B cell (primary cell): ENCODE measurements around the gene BUB3. TPM values are rescaled to one million over a fixed set of nuclear protein-coding genes. Genes with fewer than 3 reads are reported as not detected.

Experiments used
- ATAC-seq: fragments of 200-7000 bp; cut with Tn5 transposase; one replicate; pipeline ENCODE4 v1.10.0; 2021; ENCODE audit warnings: low read depth, mild to moderate bottlenecking, moderate number of reproducible peaks, moderate library complexity
- CTCF ChIA-PET: fragments of 350-600 bp; sonication (Branson Sonifier 250); formaldehyde crosslinking; loops from one replicate; lab custom pipeline; 2021; ENCODE audit warnings: antibody characterized with exemption, inconsistent platforms; lab: Charles Lee
- POLR2A ChIA-PET: fragments of 350-600 bp; sonication (Branson Sonifier 250); formaldehyde crosslinking; loops from one replicate; lab custom pipeline; 2021; ENCODE audit warnings: antibody characterized with exemption; lab: Charles Lee
- DNase-seq: peaks from one replicate; pipeline ENCODE4 v3.0.0; 2013
- H2AFZ ChIP-seq: 2 replicates; pipeline ENCODE4 v1.6.1; 2012; ENCODE audit warnings: mild to moderate bottlenecking, low read depth, low read length; ENCODE audit not compliant: insufficient read depth, poor library complexity, severe bottlenecking
- H3K27ac ChIP-seq, 2 donors: 1 replicate in 1 of 2; 2 replicates in 1 of 2; pipeline ENCODE4 v1.5.1; 2012 to 2013; ENCODE audit warnings: low read length in 2 of 2, mild to moderate bottlenecking in 2 of 2, moderate library complexity in 1 of 2
- H3K27me3 ChIP-seq, 4 experiments: fragments of 200-600 bp in 1 of 4; sonication (generic) in 1 of 4; replicated peaks in 1 of 4; 1 replicate in 2 of 4; 2 replicates in 2 of 4; pipeline versions ENCODE4 v1.6.1 to v1.7.0; 2013 to 2016; ENCODE audit warnings: low read length in 3 of 4, mild to moderate bottlenecking in 2 of 4, mixed read lengths in 1 of 4, moderate library complexity in 1 of 4; ENCODE audit not compliant: insufficient read depth in 4 of 4, control insufficient read depth in 3 of 4; ENCODE audit errors: control extremely low read depth in 1 of 4
- H3K36me3 ChIP-seq, 2 experiments: replicated peaks in 1 of 2; 1 replicate in 1 of 2; 2 replicates in 1 of 2; pipeline versions ENCODE4 v1.6.1 to v1.7.1; 2013; ENCODE audit warnings: low read length in 1 of 2; ENCODE audit not compliant: insufficient read depth in 2 of 2, control insufficient read depth in 1 of 2; ENCODE audit errors: control extremely low read depth in 1 of 2, extremely low read depth in 1 of 2
- H3K4me1 ChIP-seq, 2 donors: fragments of 200-600 bp in 1 of 2; sonication (generic) in 1 of 2; 1 replicate in 1 of 2; 2 replicates in 1 of 2; pipeline versions ENCODE4 v1.5.1 to v1.6.1; 2013 to 2017; ENCODE audit warnings: low read length in 2 of 2; ENCODE audit not compliant: control insufficient read depth in 2 of 2, insufficient read depth in 2 of 2
- H3K4me2 ChIP-seq: replicated peaks from 2 replicates; pipeline ENCODE3; 2012; ENCODE audit warnings: mild to moderate bottlenecking, low read depth, low read length; ENCODE audit not compliant: poor library complexity, severe bottlenecking
- H3K4me3 ChIP-seq, 5 experiments: fragments of 200-600 bp in 1 of 5; sonication (generic) in 1 of 5; 1 replicate in 3 of 5; 2 replicates in 2 of 5; pipeline versions ENCODE4 v1.5.1 to v1.7.0; 2011 to 2016; ENCODE audit warnings: low read length in 4 of 5, mild to moderate bottlenecking in 4 of 5, low read depth in 2 of 5, control low read depth in 1 of 5, moderate library complexity in 1 of 5; ENCODE audit not compliant: insufficient read depth in 1 of 5; ENCODE audit errors: control extremely low read depth in 1 of 5, extremely low read depth in 1 of 5
- H3K79me2 ChIP-seq: fragments of 200-600 bp; sonication (generic); one replicate; pipeline ENCODE4 v1.6.0; 2016; ENCODE audit warnings: low read length; ENCODE audit not compliant: control insufficient read depth, insufficient read depth
- H3K9ac ChIP-seq: fragments of 200-600 bp; sonication (generic); 2 replicates; pipeline ENCODE4 v1.6.1; 2017; ENCODE audit warnings: mild to moderate bottlenecking, low read length, moderate library complexity
- H3K9me3 ChIP-seq, 3 donors: one replicate each; pipeline versions ENCODE4 v1.6.1 to v1.7.1; 2013; ENCODE audit warnings: low read length in 2 of 3; ENCODE audit not compliant: control insufficient read depth in 2 of 3, insufficient read depth in 1 of 3; ENCODE audit errors: control extremely low read depth in 1 of 3
- H4K20me1 ChIP-seq: 2 replicates; pipeline ENCODE4 v1.6.0; 2012; ENCODE audit warnings: mild to moderate bottlenecking, low read length; ENCODE audit not compliant: insufficient read depth, control insufficient read depth, poor library complexity, severe bottlenecking
- H3K27ac Mint-ChIP-seq: one replicate; pipeline ENCODE4 v1.8.0; 2021; ENCODE audit warnings: mixed read lengths
- H3K27me3 Mint-ChIP-seq: one replicate; pipeline ENCODE4 v1.8.0; 2021; ENCODE audit warnings: mixed read lengths
- H3K4me1 Mint-ChIP-seq: one replicate; pipeline ENCODE4 v1.8.0; 2021; ENCODE audit warnings: mixed read lengths
- H3K4me3 Mint-ChIP-seq: one replicate; pipeline ENCODE4 v1.8.0; 2021; ENCODE audit warnings: mixed read lengths
- H3K9me3 Mint-ChIP-seq: one replicate; pipeline ENCODE4 v1.8.0; 2022; ENCODE audit warnings: mixed read lengths; ENCODE audit not compliant: insufficient read depth
- EZH2 ChIP-seq: IDR thresholded peaks from 2 replicates; pipeline ENCODE4 v1.6.1; 2012; ENCODE audit warnings: borderline replicate concordance, low read depth, mild to moderate bottlenecking, moderate library complexity, low read length; ENCODE audit not compliant: insufficient read depth, poor library complexity, severe bottlenecking
- WGBS: methylation state at CpG from one replicate; pipeline ENCODE4 v1.1.5; 2013; ENCODE audit warnings: missing lambda C conversion rate; ENCODE audit not compliant: insufficient coverage; 5-methylcytosine and 5-hydroxymethylcytosine counted together
- intact Hi-C: fragments of 100-400 bp; cut with micrococcal nuclease; formaldehyde crosslinking; loops from one replicate; pipeline ENCODE4 v1.10.0; 2022
- polyA plus RNA-seq: library from polyadenylated mRNA; depleted of rRNA; stranded (reverse); fragments of >200 nt; gene quantifications from 2 replicates; pipeline ENCODE4 v1.2.3, GENCODE V29; 2012
- total RNA-seq, 2 donors: library from RNA; stranded (reverse); fragments of 120-200 nt in 1 of 2; gene quantifications; 1 replicate in 1 of 2; 2 replicates in 1 of 2; pipeline versions ENCODE4 v1.2.3 to v1.2.4, GENCODE V29; 2013 to 2022
- TF ChIP-seq, protein P1 (sequence below): fragments of 200-600 bp; IDR thresholded peaks from one replicate; pipeline ENCODE4 v1.8.0; 2022; ENCODE audit warnings: antibody characterized with exemption, mild to moderate bottlenecking

BUB3 gene
- total and polyA plus RNA-seq, 2 donors (not counting 1 experiment from before 2014, with no cell fraction given), result 112 to 113 TPM

DNA sequence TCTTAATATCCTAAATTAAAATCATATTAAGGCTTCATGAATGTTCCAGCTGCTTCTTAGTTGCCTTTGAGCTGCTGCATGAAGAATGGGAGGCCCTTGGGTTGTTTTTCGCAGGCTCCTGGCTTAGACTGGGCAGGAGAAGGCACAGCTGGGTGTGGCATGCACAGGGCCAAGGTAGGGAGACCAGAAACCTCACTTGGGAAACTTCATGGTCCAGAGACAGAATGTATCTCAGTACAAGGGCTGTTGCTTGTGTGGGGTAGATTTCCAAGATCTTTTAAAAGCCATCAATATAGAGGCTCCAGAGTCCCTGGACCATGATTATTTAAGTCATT, 49.9 kb downstream of the BUB3 start:
- H3K27ac Mint-ChIP-seq, result no peak overlapping the region

DNA sequence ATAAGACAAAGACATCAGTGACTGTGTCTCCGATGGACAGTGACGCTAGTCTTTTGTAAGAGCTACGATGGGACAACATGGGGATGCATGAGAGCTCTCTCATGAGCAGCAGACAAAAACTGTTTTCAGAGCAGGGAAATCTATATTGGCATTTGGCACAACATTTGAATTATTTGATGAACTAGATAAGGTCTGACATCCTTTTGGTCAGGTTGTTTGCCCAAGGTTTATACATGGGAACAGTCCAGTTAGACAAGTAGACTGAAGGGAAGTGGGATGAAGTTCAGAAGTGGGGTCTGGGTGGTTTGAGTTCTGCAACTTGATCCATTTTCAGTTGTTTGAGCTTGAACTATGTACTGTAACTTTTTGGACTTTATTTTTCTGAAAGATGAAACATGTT, 50.8 kb downstream of the BUB3 start:
- TF ChIP-seq, protein P1, sequence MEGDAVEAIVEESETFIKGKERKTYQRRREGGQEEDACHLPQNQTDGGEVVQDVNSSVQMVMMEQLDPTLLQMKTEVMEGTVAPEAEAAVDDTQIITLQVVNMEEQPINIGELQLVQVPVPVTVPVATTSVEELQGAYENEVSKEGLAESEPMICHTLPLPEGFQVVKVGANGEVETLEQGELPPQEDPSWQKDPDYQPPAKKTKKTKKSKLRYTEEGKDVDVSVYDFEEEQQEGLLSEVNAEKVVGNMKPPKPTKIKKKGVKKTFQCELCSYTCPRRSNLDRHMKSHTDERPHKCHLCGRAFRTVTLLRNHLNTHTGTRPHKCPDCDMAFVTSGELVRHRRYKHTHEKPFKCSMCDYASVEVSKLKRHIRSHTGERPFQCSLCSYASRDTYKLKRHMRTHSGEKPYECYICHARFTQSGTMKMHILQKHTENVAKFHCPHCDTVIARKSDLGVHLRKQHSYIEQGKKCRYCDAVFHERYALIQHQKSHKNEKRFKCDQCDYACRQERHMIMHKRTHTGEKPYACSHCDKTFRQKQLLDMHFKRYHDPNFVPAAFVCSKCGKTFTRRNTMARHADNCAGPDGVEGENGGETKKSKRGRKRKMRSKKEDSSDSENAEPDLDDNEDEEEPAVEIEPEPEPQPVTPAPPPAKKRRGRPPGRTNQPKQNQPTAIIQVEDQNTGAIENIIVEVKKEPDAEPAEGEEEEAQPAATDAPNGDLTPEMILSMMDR, result no peak
- TF ChIP-seq EZH2, result no peak
- Mint-ChIP-seq H3K27ac (no peak overlapping the region), H3K27me3 (no peaks in the 10 kb centered on the region), H3K4me3 (no peak overlapping the region), H3K4me1 (peaks cover 15% of the 10 kb centered on the region), H3K9me3 (peaks cover 11% of the 10 kb centered on the region)
- Histone ChIP-seq H3K4me1 (peaks cover 16 to 17% of the 10 kb centered on the region in 2 donors), H3K9me3 (peaks cover 3 to 18% (median 7%) of the 10 kb centered on the region in 3 donors), H3K79me2 (no peaks in the 10 kb centered on the region), H3K36me3 (no peaks in the 10 kb centered on the region), H3K27ac (no peak overlapping the region), H3K4me2 (no peak overlapping the region), H3K27me3 (no peaks in the 10 kb centered on the region), H4K20me1 (no peaks in the 10 kb centered on the region), H3K4me3 (no peak overlapping the region), H2AFZ (no peak overlapping the region), H3K9ac (no peak overlapping the region)
- ATAC-seq (no peak), DNase-seq (no peak)
- intact Hi-C loops, result no loop called here
- POLR2A ChIA-PET, result no interaction called here
- CTCF ChIA-PET, result no interaction called here
- WGBS, result 100% methylated on average over 3 of the region's 3 CpGs

More for the DNA sequence above, 49.9 kb downstream of the BUB3 start:
- Histone ChIP-seq H3K9me3 (peaks cover 3 to 16% (median 7%) of the 10 kb centered on the region in 3 donors), H3K79me2 (no peaks in the 10 kb centered on the region), H3K4me3 (no peak overlapping the region), H2AFZ (no peak overlapping the region), H3K27ac (no peak overlapping the region), H3K4me2 (no peak overlapping the region), H3K9ac (no peak overlapping the region), H3K36me3 (no peaks in the 10 kb centered on the region), H3K4me1 (peaks cover 16 to 17% of the 10 kb centered on the region in 2 donors), H4K20me1 (no peaks in the 10 kb centered on the region), H3K27me3 (no peaks in the 10 kb centered on the region)
- Mint-ChIP-seq H3K4me1 (peaks cover 15% of the 10 kb centered on the region), H3K4me3 (no peak overlapping the region), H3K9me3 (peaks cover 11% of the 10 kb centered on the region), H3K27me3 (no peaks in the 10 kb centered on the region)
- TF ChIP-seq, protein P1, result no peak
- TF ChIP-seq EZH2, result no peak
- DNase-seq (no peak), ATAC-seq (no peak)
- ChIA-PET POLR2A (no interaction called here), CTCF (no interaction called here)
- 100% methylated on average over 1 of the region's 1 CpG for WGBS
- intact Hi-C loops, result no loop called here
